ENCODE measurements around the gene ADCY6.
"Not testable (repeated sequence)": the region's sequence is repeated elsewhere in the genome, so short reads cannot be mapped to it uniquely, and the experiment has no call there.

The ADCY6 gene

DNA sequence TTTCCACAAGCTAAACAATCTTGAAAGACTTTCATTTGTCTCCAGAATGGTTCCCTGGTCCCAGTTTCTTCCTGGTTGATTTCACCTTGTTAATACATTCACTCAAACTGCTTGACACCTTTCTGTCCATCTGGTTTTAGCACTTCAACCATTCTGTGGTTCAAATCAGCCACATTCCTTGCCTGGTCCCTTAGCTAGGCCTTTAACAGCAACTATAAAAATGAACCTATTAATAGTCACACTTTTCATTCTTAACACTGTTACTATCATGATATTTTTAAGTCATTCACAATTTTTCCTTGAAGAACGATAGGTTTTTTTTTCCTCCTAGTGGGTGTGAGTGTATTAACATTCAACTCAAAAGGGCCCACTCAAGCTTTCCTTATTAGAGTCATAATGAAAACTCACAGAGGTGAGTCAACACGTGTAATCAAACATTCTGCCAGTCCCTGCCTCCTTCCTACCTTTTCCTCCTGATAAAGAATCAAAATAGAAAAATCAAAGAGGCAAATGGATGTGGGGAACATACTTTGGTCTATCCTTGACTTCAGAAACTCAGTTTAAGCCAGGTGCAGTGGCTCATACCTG, 38.0 kb downstream of the ADCY6 start:
- DNase-seq (ENCODE audit: low spot score): no peak

DNA sequence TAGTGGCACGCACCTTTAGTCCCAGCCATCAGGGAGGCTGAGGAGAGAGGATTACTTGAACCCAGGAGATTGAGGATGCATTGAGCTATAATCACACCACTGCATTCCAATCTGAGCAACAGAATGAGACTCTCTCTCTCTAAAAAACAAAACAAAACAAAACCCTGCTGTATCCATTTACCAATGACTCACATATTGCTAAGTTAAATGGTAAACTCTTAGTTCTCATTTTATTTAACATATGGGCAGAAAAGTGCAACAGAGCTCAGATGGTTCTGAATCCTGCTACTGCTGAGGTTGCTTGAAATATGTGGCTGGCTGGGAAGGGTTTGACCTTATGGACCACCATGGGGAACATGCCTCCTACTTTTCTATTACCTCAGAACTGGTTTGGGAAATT, 38.7 kb downstream of the ADCY6 start:
- DNase-seq (ENCODE audit: low spot score): no peak

DNA sequence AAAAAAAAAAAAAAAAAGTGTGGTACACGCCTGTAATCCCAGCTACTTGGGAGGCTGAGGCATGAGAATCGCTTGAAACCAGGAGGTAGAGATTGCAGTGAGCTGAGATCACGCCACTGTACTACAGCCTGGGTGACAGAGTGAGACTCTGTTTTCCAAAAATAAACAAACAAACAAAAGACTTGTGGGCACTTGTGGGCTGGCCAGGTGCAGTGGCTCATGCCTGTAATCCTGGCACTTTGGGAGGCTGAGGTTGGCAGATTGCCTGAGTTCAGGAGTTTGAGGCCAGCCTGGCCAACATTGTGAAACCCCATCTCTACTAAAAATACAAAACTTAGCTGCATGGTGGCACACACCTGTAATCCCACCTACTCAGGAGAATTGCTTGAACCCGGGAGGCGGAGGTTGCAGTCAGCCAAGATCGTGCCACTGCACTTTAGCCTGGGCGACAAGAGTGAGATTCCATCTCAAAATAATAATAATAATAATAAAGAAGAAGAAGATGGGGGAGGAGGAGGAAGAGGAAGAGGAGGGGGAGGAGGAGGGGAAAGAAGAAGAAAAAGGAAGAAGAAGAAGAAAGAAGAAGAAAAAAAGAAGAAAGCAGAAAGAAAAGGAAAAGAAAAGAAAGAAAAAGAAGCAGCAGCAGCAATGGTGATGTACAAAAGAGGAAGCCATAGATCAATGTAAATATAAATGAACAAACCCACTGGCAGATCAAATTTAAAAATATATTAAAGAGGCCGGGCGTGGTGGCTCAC, 44.5 kb downstream of the ADCY6 start:
- no peak for DNase-seq (ENCODE audit: low spot score)

- no peak for DNase-seq (ENCODE audit: low spot score)
Measured at GRCh38 chr12:48739618-48740269, 49.1 kb downstream of the ADCY6 start.

GRCh38 chr12:48736456-48736855, 52.4 kb downstream of the ADCY6 start:
- no peak for DNase-seq (ENCODE audit: low spot score)

- DNase-seq (ENCODE audit: low spot score): no peak
Measured at GRCh38 chr12:48728807-48729206, 60.1 kb downstream of the ADCY6 start.

GRCh38 chr12:48720737-48721136, 68.2 kb downstream of the ADCY6 start:
- not testable (repeated sequence) for DNase-seq (ENCODE audit: low spot score)

- not testable (repeated sequence) for DNase-seq (ENCODE audit: low spot score)
Measured at GRCh38 chr12:48720171-48720570, 68.7 kb downstream of the ADCY6 start.

GRCh38 chr12:48719002-48719401, 69.9 kb downstream of the ADCY6 start:
- DNase-seq (ENCODE audit: low spot score): not testable (repeated sequence)

DNA sequence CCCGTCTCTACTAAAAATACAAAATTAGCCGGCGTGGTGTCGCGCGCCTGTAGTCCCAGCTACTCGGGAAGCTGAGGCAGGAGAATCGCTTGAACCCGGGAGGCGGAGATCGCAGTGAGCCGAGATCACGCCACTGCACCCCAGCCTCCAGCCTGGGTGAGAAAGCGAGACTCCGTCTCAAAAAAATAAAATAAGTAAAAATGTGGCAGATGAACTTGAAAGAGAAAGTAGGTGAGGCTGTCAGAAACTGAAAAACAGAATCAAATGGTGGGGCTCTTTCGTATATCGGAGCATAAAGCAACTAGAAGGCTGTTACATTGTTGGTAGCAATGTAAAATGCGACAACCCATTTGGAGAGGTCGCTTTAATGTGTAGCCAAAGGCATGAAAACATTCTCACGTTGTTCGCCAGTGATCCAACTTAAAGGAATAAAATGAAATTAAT, 71.6 kb downstream of the ADCY6 start:
- no peak for DNase-seq (ENCODE audit: low spot score)

DNA sequence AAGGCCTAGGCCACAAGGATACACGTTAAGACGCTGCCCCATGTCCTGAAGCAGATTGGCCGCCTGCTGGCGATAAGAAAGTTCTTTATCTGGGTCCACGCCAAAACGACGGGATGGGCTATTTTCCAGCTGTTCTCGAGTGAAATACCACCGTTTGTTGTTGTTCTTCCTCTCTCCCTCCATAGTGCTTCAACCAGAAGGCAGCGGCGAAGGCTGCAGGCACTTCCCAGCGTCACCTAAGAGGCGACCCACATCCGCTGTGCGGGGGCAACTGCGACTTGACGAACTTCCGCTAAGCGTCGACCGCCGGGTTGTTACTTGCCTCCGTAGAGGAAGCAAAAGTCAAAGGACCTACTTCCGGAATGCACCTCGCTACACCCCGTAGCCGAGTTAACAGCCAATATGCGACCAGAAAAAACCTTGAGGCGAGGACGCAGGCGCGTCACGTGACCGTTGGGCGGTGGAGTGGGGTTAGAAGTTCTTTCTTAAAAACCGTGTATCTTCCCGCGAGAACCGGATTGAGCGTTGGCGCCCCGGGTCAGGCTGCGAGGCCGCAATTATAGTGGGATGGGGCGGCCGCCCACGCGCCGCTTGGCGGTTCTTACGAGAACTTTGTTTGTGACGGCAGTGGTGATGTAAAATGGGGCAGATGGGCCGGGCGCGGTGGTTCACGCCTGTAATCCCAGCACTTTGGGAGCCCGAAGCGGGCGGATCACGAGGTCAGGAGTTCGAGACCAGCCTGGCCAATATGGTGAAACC, 72.2 kb downstream of the ADCY6 start, which contains the start of gene CCNT1:
TSS of gene CCNT1 (minus strand) at position 215 of the 759 bp plus-strand sequence. CDS start at position 183, 32 bp downstream.
- peak; percentile 99 for DNase-seq (ENCODE audit: low spot score)

Measured in left forelimb (tissue), 1 donor.